Measurements from ENCODE around the gene RNF169. TPM values are rescaled to one million over a fixed set of nuclear protein-coding genes. Genes with fewer than 3 reads are reported as not detected.

Gene RNF169, protein sequence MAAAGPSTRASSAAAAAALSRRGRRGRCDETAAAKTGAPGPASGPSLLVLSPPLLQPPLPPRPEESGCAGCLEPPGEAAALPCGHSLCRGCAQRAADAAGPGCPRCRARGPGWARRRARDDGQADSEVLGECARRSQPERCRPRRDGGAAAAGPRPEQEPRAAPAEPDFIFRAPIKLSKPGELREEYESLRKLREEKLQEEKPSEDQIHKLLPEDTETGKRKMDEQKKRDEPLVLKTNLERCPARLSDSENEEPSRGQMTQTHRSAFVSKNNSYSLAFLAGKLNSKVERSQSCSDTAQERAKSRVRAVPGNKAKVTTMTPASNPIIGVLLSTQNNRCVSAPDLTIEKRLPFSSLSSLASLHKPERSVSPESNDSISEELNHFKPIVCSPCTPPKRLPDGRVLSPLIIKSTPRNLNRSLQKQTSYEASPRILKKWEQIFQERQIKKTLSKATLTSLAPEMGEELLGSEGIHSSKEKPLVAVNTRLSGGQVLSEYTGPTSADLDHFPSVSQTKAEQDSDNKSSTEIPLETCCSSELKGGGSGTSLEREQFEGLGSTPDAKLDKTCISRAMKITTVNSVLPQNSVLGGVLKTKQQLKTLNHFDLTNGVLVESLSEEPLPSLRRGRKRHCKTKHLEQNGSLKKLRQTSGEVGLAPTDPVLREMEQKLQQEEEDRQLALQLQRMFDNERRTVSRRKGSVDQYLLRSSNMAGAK
- total RNA-seq, result 41.0 TPM

DNA sequence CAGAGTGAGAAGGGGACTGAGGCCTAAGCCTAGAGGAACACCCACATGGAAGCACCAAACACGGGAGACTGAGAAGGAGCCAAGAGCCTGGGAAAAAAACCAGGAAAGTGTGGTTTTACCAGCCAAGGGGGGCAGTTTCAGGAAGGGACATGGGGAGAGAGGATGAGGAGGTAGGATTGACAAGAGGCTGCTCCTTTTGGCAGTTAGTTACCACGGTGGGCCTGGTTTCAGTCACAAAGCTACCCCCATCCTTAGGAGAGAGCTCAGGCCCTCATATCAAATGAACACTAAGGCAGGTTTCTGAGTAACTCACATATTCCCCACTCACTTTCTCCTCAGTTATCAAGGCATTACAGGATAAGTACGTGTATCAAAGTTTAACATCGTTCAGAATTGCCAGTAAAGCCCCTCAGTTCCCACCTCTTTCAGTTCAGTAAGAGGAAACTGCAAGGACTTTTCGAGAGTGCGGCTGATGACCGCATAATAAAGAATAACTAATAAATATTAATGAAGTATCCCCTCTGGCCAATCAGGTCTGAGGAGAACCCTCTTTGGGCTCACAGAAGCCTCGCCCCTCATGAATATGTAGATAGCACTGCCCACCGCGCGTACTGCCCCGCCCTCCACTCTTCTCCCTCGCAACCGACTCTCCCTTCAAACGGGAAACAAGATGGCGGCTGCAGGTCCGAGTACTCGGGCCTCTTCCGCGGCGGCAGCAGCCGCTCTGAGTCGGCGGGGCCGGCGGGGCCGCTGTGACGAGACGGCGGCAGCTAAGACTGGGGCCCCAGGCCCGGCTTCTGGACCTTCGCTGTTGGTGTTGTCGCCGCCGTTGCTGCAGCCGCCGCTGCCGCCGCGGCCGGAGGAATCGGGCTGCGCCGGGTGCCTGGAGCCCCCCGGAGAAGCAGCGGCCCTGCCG, at the start of gene RNF169:
RNF169 (plus strand) TSS at position 639 of the 916 bp plus-strand sequence; CDS start at position 671, 32 bp downstream.

DNA sequence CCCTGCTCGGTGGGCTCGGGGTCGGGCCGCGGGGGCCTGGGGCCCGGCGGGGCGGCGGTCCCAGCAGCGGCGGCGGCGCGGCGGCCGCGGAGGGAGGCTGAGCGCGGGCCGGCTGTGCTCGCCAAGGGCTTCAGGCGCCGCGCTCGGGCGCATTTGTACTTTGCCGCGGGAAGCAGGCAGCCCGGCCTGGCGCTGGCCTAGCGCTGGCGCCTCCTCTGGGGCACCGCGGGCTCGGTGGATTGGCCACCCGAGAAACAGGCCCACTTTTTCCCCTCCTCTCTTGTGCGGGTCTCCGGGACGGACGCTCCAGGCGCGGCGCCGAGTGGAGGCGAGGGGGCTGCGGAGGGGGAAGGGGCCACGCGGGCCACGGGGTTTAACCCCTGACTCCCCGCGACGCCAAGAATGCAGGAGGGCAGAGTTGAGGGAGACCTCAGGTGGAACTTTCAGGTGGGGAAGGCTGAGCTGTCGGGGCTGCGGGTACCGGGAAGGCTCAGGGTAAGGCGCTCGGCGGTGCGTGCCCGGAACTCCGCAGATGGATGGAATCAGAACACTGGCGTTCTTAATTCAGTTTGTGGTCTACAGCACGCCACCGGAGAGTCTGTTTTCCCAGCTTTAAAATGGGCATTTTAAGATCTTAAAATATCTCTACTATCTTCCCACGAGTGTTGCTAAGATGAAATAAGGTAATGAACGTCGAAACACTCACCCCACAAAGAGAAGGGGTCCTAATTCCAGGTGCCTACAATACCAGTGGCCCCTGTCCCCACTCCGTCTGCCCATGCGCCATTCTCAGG, 17.2 kb upstream of the RNF169 start, which contains the start of gene CHRDL2:
CHRDL2 (minus strand) TSS at position 126 of the 794 bp plus-strand sequence. CDS start 538 bp downstream, outside the sequence.

Other genes starting within 250 kb of the RNF169 start
- gene POLD3, start 156.3 kb upstream of the RNF169 start, total RNA-seq, result 21.8 TPM
- gene CHRDL2, start 17.4 kb upstream of the RNF169 start, total RNA-seq, result not detected
- 19.9 TPM for gene XRRA1, start 200.2 kb downstream of the RNF169 start, total RNA-seq
- gene SPCS2, start 200.4 kb downstream of the RNF169 start, total RNA-seq, result 43.9 TPM
- 20.1 TPM for gene NEU3, start 240.1 kb downstream of the RNF169 start, total RNA-seq

All from camera-type eye (tissue), 1 donor.